ENCODE data around the gene TC2N. TPM values are rescaled to one million over a fixed set of nuclear protein-coding genes. Genes with fewer than 3 reads are reported as not detected.

The TC2N gene
- total RNA-seq, 1 donor from 2014 or later = 19.4 TPM

DNA sequence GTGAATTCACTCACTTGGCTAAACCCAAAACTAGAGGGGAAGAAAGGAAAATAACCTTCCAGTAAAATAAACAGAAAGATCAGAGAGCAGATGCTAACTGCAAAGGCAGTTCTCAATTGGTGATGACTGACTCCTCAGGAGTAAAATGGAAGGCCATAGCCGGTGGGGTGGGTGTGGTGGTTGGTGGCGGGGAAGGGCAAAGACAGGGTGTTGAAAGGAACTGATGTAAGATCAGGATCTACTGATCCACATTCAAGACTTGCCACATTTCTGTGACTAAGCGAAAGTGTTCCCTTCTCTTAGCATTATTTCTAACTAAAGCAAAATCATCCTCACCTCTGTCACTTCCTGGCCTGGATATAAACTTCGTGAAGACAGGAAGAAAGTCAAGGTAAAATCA is 26.3 kb upstream of the TC2N start:
- no peak overlapping the region for H3K27ac Mint-ChIP-seq

DNA sequence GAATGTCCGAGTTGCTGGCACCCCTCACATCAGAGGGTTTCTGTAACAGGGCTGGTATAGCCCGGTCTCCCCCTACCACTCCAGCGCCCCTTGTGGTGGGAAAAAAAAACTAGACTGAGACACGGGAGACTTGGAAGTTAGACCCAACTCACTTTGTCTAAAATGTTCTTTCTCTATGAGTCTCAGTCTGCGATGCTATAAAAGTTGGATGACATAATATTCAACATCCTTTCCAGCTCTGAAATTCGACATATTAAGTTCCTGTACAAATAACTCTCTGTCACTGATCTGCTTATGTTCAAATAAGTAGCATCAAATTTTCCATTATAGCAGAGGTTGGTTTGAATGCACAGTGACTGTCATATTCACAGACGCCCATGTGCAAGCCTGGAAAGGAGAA is 25.7 kb upstream of the TC2N start:
- DNase-seq (ENCODE audit: extremely low spot score, unreplicated experiment) = no peak
- Mint-ChIP-seq H3K27me3 (peaks cover 10% of the 10 kb centered on the region), H3K9me3 (no peaks in the 10 kb centered on the region), H3K4me3 (no peak overlapping the region), H3K36me3 (no peaks in the 10 kb centered on the region), H3K27ac (no peak overlapping the region), H3K4me1 (ENCODE audit: unreplicated experiment) (peaks cover 6% of the 10 kb centered on the region)
- TF ChIP-seq, protein P1, sequence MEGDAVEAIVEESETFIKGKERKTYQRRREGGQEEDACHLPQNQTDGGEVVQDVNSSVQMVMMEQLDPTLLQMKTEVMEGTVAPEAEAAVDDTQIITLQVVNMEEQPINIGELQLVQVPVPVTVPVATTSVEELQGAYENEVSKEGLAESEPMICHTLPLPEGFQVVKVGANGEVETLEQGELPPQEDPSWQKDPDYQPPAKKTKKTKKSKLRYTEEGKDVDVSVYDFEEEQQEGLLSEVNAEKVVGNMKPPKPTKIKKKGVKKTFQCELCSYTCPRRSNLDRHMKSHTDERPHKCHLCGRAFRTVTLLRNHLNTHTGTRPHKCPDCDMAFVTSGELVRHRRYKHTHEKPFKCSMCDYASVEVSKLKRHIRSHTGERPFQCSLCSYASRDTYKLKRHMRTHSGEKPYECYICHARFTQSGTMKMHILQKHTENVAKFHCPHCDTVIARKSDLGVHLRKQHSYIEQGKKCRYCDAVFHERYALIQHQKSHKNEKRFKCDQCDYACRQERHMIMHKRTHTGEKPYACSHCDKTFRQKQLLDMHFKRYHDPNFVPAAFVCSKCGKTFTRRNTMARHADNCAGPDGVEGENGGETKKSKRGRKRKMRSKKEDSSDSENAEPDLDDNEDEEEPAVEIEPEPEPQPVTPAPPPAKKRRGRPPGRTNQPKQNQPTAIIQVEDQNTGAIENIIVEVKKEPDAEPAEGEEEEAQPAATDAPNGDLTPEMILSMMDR (conservative IDR thresholded peaks at IDR 0.05) = peak; percentile 76

More for the DNA sequence above, 26.3 kb upstream of the TC2N start:
- no peaks in the 10 kb centered on the region for H3K36me3 Mint-ChIP-seq
- peaks cover 10% of the 10 kb centered on the region for H3K27me3 Mint-ChIP-seq
- H3K4me1 Mint-ChIP-seq (ENCODE audit: unreplicated experiment) = peaks cover 6% of the 10 kb centered on the region
- no peaks in the 10 kb centered on the region for H3K9me3 Mint-ChIP-seq
- no peak overlapping the region for H3K4me3 Mint-ChIP-seq
- no peak for DNase-seq (ENCODE audit: extremely low spot score, unreplicated experiment)
- TF ChIP-seq, protein P1 (conservative IDR thresholded peaks at IDR 0.05) = no peak

- H3K27me3 Mint-ChIP-seq = peaks cover 3% of the 10 kb centered on the region
- H3K4me3 Mint-ChIP-seq = no peak overlapping the region
- H3K27ac Mint-ChIP-seq = no peak overlapping the region
- TF ChIP-seq, protein P1 (conservative IDR thresholded peaks at IDR 0.05) = no peak
- H3K9me3 Mint-ChIP-seq = no peaks in the 10 kb centered on the region
- no peak for DNase-seq (ENCODE audit: extremely low spot score, unreplicated experiment)
- no peaks in the 10 kb centered on the region for H3K36me3 Mint-ChIP-seq
- H3K4me1 Mint-ChIP-seq (ENCODE audit: unreplicated experiment) = no peaks in the 10 kb centered on the region
These were observed 24.4 kb upstream of the TC2N start for GRCh38 chr14:91891721-91892220.

- no peak overlapping the region for H3K4me3 Mint-ChIP-seq
- no peak overlapping the region for H3K27ac Mint-ChIP-seq
- H3K36me3 Mint-ChIP-seq = no peaks in the 10 kb centered on the region
- TF ChIP-seq, protein P1 (conservative IDR thresholded peaks at IDR 0.05) = no peak
- H3K4me1 Mint-ChIP-seq (ENCODE audit: unreplicated experiment) = no peaks in the 10 kb centered on the region
- H3K9me3 Mint-ChIP-seq = no peaks in the 10 kb centered on the region
- H3K27me3 Mint-ChIP-seq = peaks cover 3% of the 10 kb centered on the region
- DNase-seq (ENCODE audit: extremely low spot score, unreplicated experiment) = no peak
These were observed 23.8 kb upstream of the TC2N start for GRCh38 chr14:91891101-91891500.

DNA sequence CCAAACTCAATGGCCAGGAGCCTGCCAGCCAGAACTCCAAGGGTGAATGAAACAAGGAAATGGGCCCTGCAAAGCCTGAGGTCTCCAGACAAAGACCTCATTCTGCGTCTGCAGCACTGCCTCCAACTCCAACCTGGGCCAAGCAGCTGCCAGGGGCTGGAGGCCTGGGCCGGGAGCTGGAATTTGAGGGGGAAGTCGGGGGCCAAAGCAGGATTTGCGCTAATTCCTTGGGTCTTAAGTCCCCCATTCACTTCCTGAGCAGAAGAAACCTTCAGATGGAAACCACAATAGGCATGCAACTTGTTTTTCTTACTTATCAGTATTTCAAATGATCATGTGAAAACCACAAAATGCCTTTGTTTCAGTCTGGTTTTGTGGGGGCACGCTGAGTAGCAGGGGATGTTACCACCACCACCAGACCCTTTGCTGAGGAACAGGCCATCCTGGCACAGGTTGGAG is 23.0 kb upstream of the TC2N start:
- no peak for DNase-seq (ENCODE audit: extremely low spot score, unreplicated experiment)
- no peaks in the 10 kb centered on the region for H3K9me3 Mint-ChIP-seq
- no peak overlapping the region for H3K4me3 Mint-ChIP-seq
- H3K36me3 Mint-ChIP-seq = no peaks in the 10 kb centered on the region
- H3K4me1 Mint-ChIP-seq (ENCODE audit: unreplicated experiment) = no peaks in the 10 kb centered on the region
- TF ChIP-seq, protein P1 (conservative IDR thresholded peaks at IDR 0.05) = no peak
- no peaks in the 10 kb centered on the region for H3K27me3 Mint-ChIP-seq
- H3K27ac Mint-ChIP-seq = no peak overlapping the region

Measured in type B pancreatic cell (in vitro differentiated cells).